B cell (primary cell): Measurements from ENCODE around the gene PLA2G4D. TPM values are rescaled to one million over a fixed set of nuclear protein-coding genes. Genes with fewer than 3 reads are reported as not detected.

ENCODE experiments used
- ATAC-seq: fragments of 200-7000 bp; cut with Tn5 transposase; one replicate; pipeline ENCODE4 v1.10.0; 2021; ENCODE audit warnings: low read depth, mild to moderate bottlenecking, moderate number of reproducible peaks, moderate library complexity
- CTCF ChIA-PET: fragments of 350-600 bp; sonication (Branson Sonifier 250); formaldehyde crosslinking; loops from one replicate; lab custom pipeline; 2021; ENCODE audit warnings: antibody characterized with exemption, inconsistent platforms; lab: Charles Lee
- POLR2A ChIA-PET: fragments of 350-600 bp; sonication (Branson Sonifier 250); formaldehyde crosslinking; loops from one replicate; lab custom pipeline; 2021; ENCODE audit warnings: antibody characterized with exemption; lab: Charles Lee
- DNase-seq: peaks from one replicate; pipeline ENCODE4 v3.0.0; 2013
- H2AFZ ChIP-seq: 2 replicates; pipeline ENCODE4 v1.6.1; 2012; ENCODE audit warnings: mild to moderate bottlenecking, low read depth, low read length; ENCODE audit not compliant: insufficient read depth, poor library complexity, severe bottlenecking
- H3K27ac ChIP-seq, 2 donors: 1 replicate in 1 of 2; 2 replicates in 1 of 2; pipeline ENCODE4 v1.5.1; 2012 to 2013; ENCODE audit warnings: low read length in 2 of 2, mild to moderate bottlenecking in 2 of 2, moderate library complexity in 1 of 2
- H3K27me3 ChIP-seq, 4 experiments: fragments of 200-600 bp in 1 of 4; sonication (generic) in 1 of 4; replicated peaks in 1 of 4; 1 replicate in 2 of 4; 2 replicates in 2 of 4; pipeline versions ENCODE4 v1.6.1 to v1.7.0; 2013 to 2016; ENCODE audit warnings: low read length in 3 of 4, mild to moderate bottlenecking in 2 of 4, mixed read lengths in 1 of 4, moderate library complexity in 1 of 4; ENCODE audit not compliant: insufficient read depth in 4 of 4, control insufficient read depth in 3 of 4; ENCODE audit errors: control extremely low read depth in 1 of 4
- H3K36me3 ChIP-seq, 2 experiments: replicated peaks in 1 of 2; 1 replicate in 1 of 2; 2 replicates in 1 of 2; pipeline versions ENCODE4 v1.6.1 to v1.7.1; 2013; ENCODE audit warnings: low read length in 1 of 2; ENCODE audit not compliant: insufficient read depth in 2 of 2, control insufficient read depth in 1 of 2; ENCODE audit errors: control extremely low read depth in 1 of 2, extremely low read depth in 1 of 2
- H3K4me1 ChIP-seq, 2 donors: fragments of 200-600 bp in 1 of 2; sonication (generic) in 1 of 2; 1 replicate in 1 of 2; 2 replicates in 1 of 2; pipeline versions ENCODE4 v1.5.1 to v1.6.1; 2013 to 2017; ENCODE audit warnings: low read length in 2 of 2; ENCODE audit not compliant: control insufficient read depth in 2 of 2, insufficient read depth in 2 of 2
- H3K4me2 ChIP-seq: replicated peaks from 2 replicates; pipeline ENCODE3; 2012; ENCODE audit warnings: mild to moderate bottlenecking, low read depth, low read length; ENCODE audit not compliant: poor library complexity, severe bottlenecking
- H3K4me3 ChIP-seq, 5 experiments: fragments of 200-600 bp in 1 of 5; sonication (generic) in 1 of 5; 1 replicate in 3 of 5; 2 replicates in 2 of 5; pipeline versions ENCODE4 v1.5.1 to v1.7.0; 2011 to 2016; ENCODE audit warnings: low read length in 4 of 5, mild to moderate bottlenecking in 4 of 5, low read depth in 2 of 5, control low read depth in 1 of 5, moderate library complexity in 1 of 5; ENCODE audit not compliant: insufficient read depth in 1 of 5; ENCODE audit errors: control extremely low read depth in 1 of 5, extremely low read depth in 1 of 5
- H3K79me2 ChIP-seq: fragments of 200-600 bp; sonication (generic); one replicate; pipeline ENCODE4 v1.6.0; 2016; ENCODE audit warnings: low read length; ENCODE audit not compliant: control insufficient read depth, insufficient read depth
- H3K9ac ChIP-seq: fragments of 200-600 bp; sonication (generic); 2 replicates; pipeline ENCODE4 v1.6.1; 2017; ENCODE audit warnings: mild to moderate bottlenecking, low read length, moderate library complexity
- H3K9me3 ChIP-seq, 3 donors: one replicate each; pipeline versions ENCODE4 v1.6.1 to v1.7.1; 2013; ENCODE audit warnings: low read length in 2 of 3; ENCODE audit not compliant: control insufficient read depth in 2 of 3, insufficient read depth in 1 of 3; ENCODE audit errors: control extremely low read depth in 1 of 3
- H4K20me1 ChIP-seq: 2 replicates; pipeline ENCODE4 v1.6.0; 2012; ENCODE audit warnings: mild to moderate bottlenecking, low read length; ENCODE audit not compliant: insufficient read depth, control insufficient read depth, poor library complexity, severe bottlenecking
- H3K27ac Mint-ChIP-seq: one replicate; pipeline ENCODE4 v1.8.0; 2021; ENCODE audit warnings: mixed read lengths
- H3K27me3 Mint-ChIP-seq: one replicate; pipeline ENCODE4 v1.8.0; 2021; ENCODE audit warnings: mixed read lengths
- H3K4me1 Mint-ChIP-seq: one replicate; pipeline ENCODE4 v1.8.0; 2021; ENCODE audit warnings: mixed read lengths
- H3K4me3 Mint-ChIP-seq: one replicate; pipeline ENCODE4 v1.8.0; 2021; ENCODE audit warnings: mixed read lengths
- H3K9me3 Mint-ChIP-seq: one replicate; pipeline ENCODE4 v1.8.0; 2022; ENCODE audit warnings: mixed read lengths; ENCODE audit not compliant: insufficient read depth
- EZH2 ChIP-seq: IDR thresholded peaks from 2 replicates; pipeline ENCODE4 v1.6.1; 2012; ENCODE audit warnings: borderline replicate concordance, low read depth, mild to moderate bottlenecking, moderate library complexity, low read length; ENCODE audit not compliant: insufficient read depth, poor library complexity, severe bottlenecking
- WGBS: methylation state at CpG from one replicate; pipeline ENCODE4 v1.1.5; 2013; ENCODE audit warnings: missing lambda C conversion rate; ENCODE audit not compliant: insufficient coverage; 5-methylcytosine and 5-hydroxymethylcytosine counted together
- intact Hi-C: fragments of 100-400 bp; cut with micrococcal nuclease; formaldehyde crosslinking; loops from one replicate; pipeline ENCODE4 v1.10.0; 2022
- polyA plus RNA-seq: library from polyadenylated mRNA; depleted of rRNA; stranded (reverse); fragments of >200 nt; gene quantifications from 2 replicates; pipeline ENCODE4 v1.2.3, GENCODE V29; 2012
- total RNA-seq, 2 donors: library from RNA; stranded (reverse); fragments of 120-200 nt in 1 of 2; gene quantifications; 1 replicate in 1 of 2; 2 replicates in 1 of 2; pipeline versions ENCODE4 v1.2.3 to v1.2.4, GENCODE V29; 2013 to 2022
- TF ChIP-seq, protein P1 (sequence below): fragments of 200-600 bp; IDR thresholded peaks from one replicate; pipeline ENCODE4 v1.8.0; 2022; ENCODE audit warnings: antibody characterized with exemption, mild to moderate bottlenecking

Gene PLA2G4D
- total and polyA plus RNA-seq, 2 donors (not counting 1 experiment from before 2014, with no cell fraction given), result not detected

DNA sequence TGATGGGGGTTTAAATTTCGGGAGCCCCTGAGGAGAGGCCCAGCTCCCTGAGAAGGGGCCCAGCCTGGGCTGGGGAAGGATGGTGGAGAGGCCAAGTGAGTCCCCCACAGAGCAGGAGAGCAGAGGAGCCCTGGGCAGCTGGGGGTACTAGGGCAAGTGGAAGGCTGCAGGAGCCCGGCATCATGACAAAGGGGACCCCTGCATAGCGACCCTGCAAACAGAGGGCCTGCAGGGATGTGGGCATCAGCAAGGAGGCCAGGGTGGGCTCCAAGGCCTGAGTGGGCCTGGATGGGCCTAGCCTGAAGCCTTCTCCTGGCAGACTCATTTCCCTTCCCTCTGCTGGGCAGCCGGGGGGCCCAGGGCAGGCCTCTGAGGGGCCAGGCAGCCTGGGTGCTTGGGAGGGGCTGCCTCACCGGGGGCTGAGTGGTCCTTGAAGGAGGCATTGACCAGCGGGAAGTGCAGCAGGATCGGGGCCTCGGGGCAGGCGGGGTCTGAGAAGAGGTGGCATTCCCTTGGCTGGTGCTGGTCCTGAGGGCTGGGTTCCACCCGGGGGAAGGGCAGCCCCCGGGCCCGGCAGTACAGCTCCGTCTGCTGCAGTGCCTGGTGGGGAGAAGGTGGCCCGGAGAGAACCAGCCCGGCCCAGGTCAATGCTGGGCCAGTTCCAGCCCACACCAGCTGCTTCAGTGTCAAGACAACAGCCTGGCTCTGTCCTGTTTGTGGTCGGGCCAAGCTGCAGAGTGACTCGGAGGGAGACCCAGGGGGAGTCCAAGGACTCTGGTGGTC lies 24.7 kb downstream of the PLA2G4D start:
- TF ChIP-seq, protein P1, sequence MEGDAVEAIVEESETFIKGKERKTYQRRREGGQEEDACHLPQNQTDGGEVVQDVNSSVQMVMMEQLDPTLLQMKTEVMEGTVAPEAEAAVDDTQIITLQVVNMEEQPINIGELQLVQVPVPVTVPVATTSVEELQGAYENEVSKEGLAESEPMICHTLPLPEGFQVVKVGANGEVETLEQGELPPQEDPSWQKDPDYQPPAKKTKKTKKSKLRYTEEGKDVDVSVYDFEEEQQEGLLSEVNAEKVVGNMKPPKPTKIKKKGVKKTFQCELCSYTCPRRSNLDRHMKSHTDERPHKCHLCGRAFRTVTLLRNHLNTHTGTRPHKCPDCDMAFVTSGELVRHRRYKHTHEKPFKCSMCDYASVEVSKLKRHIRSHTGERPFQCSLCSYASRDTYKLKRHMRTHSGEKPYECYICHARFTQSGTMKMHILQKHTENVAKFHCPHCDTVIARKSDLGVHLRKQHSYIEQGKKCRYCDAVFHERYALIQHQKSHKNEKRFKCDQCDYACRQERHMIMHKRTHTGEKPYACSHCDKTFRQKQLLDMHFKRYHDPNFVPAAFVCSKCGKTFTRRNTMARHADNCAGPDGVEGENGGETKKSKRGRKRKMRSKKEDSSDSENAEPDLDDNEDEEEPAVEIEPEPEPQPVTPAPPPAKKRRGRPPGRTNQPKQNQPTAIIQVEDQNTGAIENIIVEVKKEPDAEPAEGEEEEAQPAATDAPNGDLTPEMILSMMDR, result no peak
- no peak for TF ChIP-seq EZH2
- ATAC-seq, result no peak
- peaks cover 2% of the 10 kb centered on the region for H3K4me1 Mint-ChIP-seq
- ChIA-PET CTCF (interaction anchor here (1.4 kb wide), 1 partner anchor 14 kb away, joined by 4 read pairs; no protein-coding TSS in a partner anchor), POLR2A (no interaction called here)
- peaks cover 5% of the 10 kb centered on the region for H3K9me3 Mint-ChIP-seq
- H3K79me2 ChIP-seq, result no peaks in the 10 kb centered on the region
- no peak overlapping the region for H2AFZ ChIP-seq
- H3K27me3 Mint-ChIP-seq, result peaks cover 35% of the 10 kb centered on the region
- H3K4me2 ChIP-seq, result no peak overlapping the region
- peaks cover 0 to 12% (median 0%) of the 10 kb centered on the region in 4 experiments for H3K27me3 ChIP-seq
- no peak overlapping the region for H3K9ac ChIP-seq
- DNase-seq, result no peak
- peaks cover 0 to 14% (median 0%) of the 10 kb centered on the region in 3 donors for H3K9me3 ChIP-seq
- H3K4me3 Mint-ChIP-seq, result no peak overlapping the region
- H4K20me1 ChIP-seq, result no peaks in the 10 kb centered on the region
- intact Hi-C loops, result no loop called here
- no peak overlapping the region for H3K27ac ChIP-seq
- WGBS, result 93% methylated on average over 15 of the region's 17 CpGs
- H3K4me1 ChIP-seq, result no peaks in the 10 kb centered on the region
- H3K4me3 ChIP-seq, result no peak overlapping the region
- H3K36me3 ChIP-seq, result no peaks in the 10 kb centered on the region
- no peak overlapping the region for H3K27ac Mint-ChIP-seq

DNA sequence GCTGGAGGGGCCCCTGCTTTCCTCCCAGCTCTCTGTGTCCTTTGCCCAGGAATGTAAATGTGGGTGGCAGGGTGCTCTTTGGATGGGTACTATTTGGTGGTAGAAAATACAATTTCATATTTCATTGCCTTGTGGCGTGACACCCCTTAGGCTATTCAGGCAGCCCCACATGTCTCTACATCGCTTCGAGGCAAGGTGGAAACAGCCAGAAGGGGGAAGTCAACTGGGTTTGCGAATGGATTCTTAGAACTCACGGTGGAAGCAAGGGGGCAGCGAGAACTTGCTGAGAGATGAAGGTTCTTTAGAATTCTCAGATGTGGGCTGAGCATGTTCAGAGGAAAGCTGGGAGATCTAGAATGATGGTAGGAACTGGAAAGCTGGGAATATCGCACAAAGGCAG lies 25.3 kb downstream of the PLA2G4D start:
- TF ChIP-seq, protein P1, result no peak
- no peak for TF ChIP-seq EZH2
- H2AFZ ChIP-seq, result no peak overlapping the region
- H3K4me1 Mint-ChIP-seq, result peaks cover 2% of the 10 kb centered on the region
- CTCF ChIA-PET, result interaction anchor here (1.4 kb wide), 1 partner anchor 14 kb away, joined by 4 read pairs; no protein-coding TSS in a partner anchor
- H3K4me3 ChIP-seq, result no peak overlapping the region
- H3K4me2 ChIP-seq, result no peak overlapping the region
- no peak overlapping the region for H3K4me3 Mint-ChIP-seq
- no peak overlapping the region for H3K27ac ChIP-seq
- intact Hi-C loops, result no loop called here
- no peaks in the 10 kb centered on the region for H3K4me1 ChIP-seq
- H3K27ac Mint-ChIP-seq, result no peak overlapping the region
- H3K9me3 Mint-ChIP-seq, result peaks cover 5% of the 10 kb centered on the region
- H3K9me3 ChIP-seq, result peaks cover 0 to 14% (median 0%) of the 10 kb centered on the region in 3 donors
- WGBS, result 84% methylated on average over 6 of the region's 7 CpGs
- no peaks in the 10 kb centered on the region for H4K20me1 ChIP-seq
- DNase-seq (no peak), ATAC-seq (no peak)
- POLR2A ChIA-PET, result no interaction called here
- peaks cover 0 to 15% (median 0%) of the 10 kb centered on the region in 4 experiments for H3K27me3 ChIP-seq
- H3K36me3 ChIP-seq, result no peaks in the 10 kb centered on the region
- H3K79me2 ChIP-seq, result no peaks in the 10 kb centered on the region
- no peak overlapping the region for H3K9ac ChIP-seq
- H3K27me3 Mint-ChIP-seq, result peaks cover 36% of the 10 kb centered on the region
